Smooth muscle cell (in vitro differentiated cells): ENCODE measurements around the gene ARHGAP15. TPM values are rescaled to one million over a fixed set of nuclear protein-coding genes. Genes with fewer than 3 reads are reported as not detected.
"Not testable (repeated sequence)": the region's sequence is repeated elsewhere in the genome, so short reads cannot be mapped to it uniquely, and the experiment has no call there.

ENCODE experiments used
- DNase-seq: peaks from one replicate; lab custom pipeline; 2025; ENCODE audit not compliant: unreplicated experiment; lab: John Stamatoyannopoulos, UW
- H2AFZ ChIP-seq: fragments of 200-600 bp; sonication (generic); 2 replicates; pipeline ENCODE4 v1.6.0; 2016; ENCODE audit warnings: antibody characterized with exemption, low read depth, mild to moderate bottlenecking
- H3F3A ChIP-seq: fragments of 200-600 bp; sonication (generic); 2 replicates; pipeline ENCODE4 v1.6.0; 2017; ENCODE audit warnings: antibody characterized with exemption, low read depth
- H3K27ac ChIP-seq: fragments of 200-600 bp; sonication (generic); 2 replicates; pipeline ENCODE4 v1.5.1; 2016; ENCODE audit warnings: low read depth, mild to moderate bottlenecking
- H3K27me3 ChIP-seq: fragments of 200-600 bp; sonication (generic); 2 replicates; pipeline ENCODE4 v1.6.1; 2016; ENCODE audit warnings: low read depth, mild to moderate bottlenecking
- H3K36me3 ChIP-seq: fragments of 200-600 bp; sonication (generic); 2 replicates; pipeline ENCODE4 v1.5.1; 2016; ENCODE audit warnings: low read depth
- H3K4me1 ChIP-seq: fragments of 200-600 bp; sonication (generic); 2 replicates; pipeline ENCODE4 v1.5.1; 2016; ENCODE audit warnings: low read depth
- H3K4me2 ChIP-seq: fragments of 200-600 bp; sonication (generic); 2 replicates; pipeline ENCODE4 v1.6.0; 2016; ENCODE audit warnings: mild to moderate bottlenecking
- H3K4me3 ChIP-seq: fragments of 200-600 bp; sonication (generic); 2 replicates; pipeline ENCODE4 v1.5.1; 2016; ENCODE audit warnings: mild to moderate bottlenecking
- H3K79me2 ChIP-seq: fragments of 200-600 bp; sonication (generic); 2 replicates; pipeline ENCODE4 v1.6.0; 2016; ENCODE audit warnings: low read depth, mild to moderate bottlenecking
- H3K9ac ChIP-seq: fragments of 200-600 bp; sonication (generic); 2 replicates; pipeline ENCODE4 v1.6.0; 2016; ENCODE audit warnings: low read depth
- H3K9me3 ChIP-seq: fragments of 200-600 bp; sonication (generic); replicated peaks from 2 replicates; pipeline ENCODE4 v1.5.1; 2016; ENCODE audit warnings: low read depth
- H4K20me1 ChIP-seq: fragments of 200-600 bp; sonication (generic); 2 replicates; pipeline ENCODE4 v1.6.0; 2016; ENCODE audit warnings: low read depth
- CTCF ChIP-seq: fragments of 200-600 bp; sonication (generic); IDR thresholded peaks from 2 replicates; pipeline ENCODE4 v1.5.1; 2017; ENCODE audit warnings: borderline replicate concordance, mild to moderate bottlenecking, antibody characterized with exemption; ENCODE audit not compliant: insufficient read depth, poor library complexity, severe bottlenecking
- WGBS: methylation state at CpG from one replicate; pipeline ENCODE4 v1.1.7; 2016; ENCODE audit warnings: low lambda C conversion rate; 5-methylcytosine and 5-hydroxymethylcytosine counted together
- polyA plus RNA-seq: library from polyadenylated mRNA; unstranded; fragments of >200 nt; fragmentation: Nextera tagmentation; extraction: Ambion mirVana; gene quantifications from 2 replicates; pipeline ENCODE4 v1.2.1, GENCODE V29; 2016
- total RNA-seq: library from RNA; depleted of rRNA; stranded (reverse); fragments of >200 nt; gene quantifications from 2 replicates; pipeline ENCODE4 v1.2.3, GENCODE V29; 2014

The ARHGAP15 gene
- total and polyA plus RNA-seq, 2 experiments from 2014 or later, result not detected

- H4K20me1 ChIP-seq, result no peaks in the 10 kb centered on the region
- H3K79me2 ChIP-seq, result no peaks in the 10 kb centered on the region
- no peaks in the 10 kb centered on the region for H3K36me3 ChIP-seq
- H2AFZ ChIP-seq, result no peak overlapping the region
- 95% methylated on average over 1 of the region's 1 CpG for WGBS
- H3K4me1 ChIP-seq, result no peaks in the 10 kb centered on the region
- H3K27me3 ChIP-seq, result no peaks in the 10 kb centered on the region
- no peak overlapping the region for H3K9ac ChIP-seq
- no peak overlapping the region for H3K27ac ChIP-seq
- no peak for DNase-seq
- H3K4me3 ChIP-seq, result no peak overlapping the region
- TF ChIP-seq CTCF, result no peak
- H3K4me2 ChIP-seq, result no peak overlapping the region
- no peaks in the 10 kb centered on the region for H3F3A ChIP-seq
- no peaks in the 10 kb centered on the region for H3K9me3 ChIP-seq
These were observed 44.0 kb upstream of the ARHGAP15 start for GRCh38 chr2:143085125-143085784.

- Histone ChIP-seq H3K9me3 (no peaks in the 10 kb centered on the region), H2AFZ (no peak overlapping the region), H3K36me3 (no peaks in the 10 kb centered on the region), H3K9ac (no peak overlapping the region), H3K4me3 (no peak overlapping the region), H3K4me1 (no peaks in the 10 kb centered on the region), H3K27me3 (no peaks in the 10 kb centered on the region), H3F3A (no peaks in the 10 kb centered on the region), H3K27ac (no peak overlapping the region), H3K4me2 (no peak overlapping the region), H3K79me2 (no peaks in the 10 kb centered on the region), H4K20me1 (no peaks in the 10 kb centered on the region)
- 37% methylated on average over 1 of the region's 1 CpG for WGBS
- no peak for TF ChIP-seq CTCF
- no peak for DNase-seq
These were observed 42.2 kb upstream of the ARHGAP15 start for GRCh38 chr2:143087033-143087432.

- H3F3A ChIP-seq, result no peaks in the 10 kb centered on the region
- no peaks in the 10 kb centered on the region for H3K4me1 ChIP-seq
- 91% methylated on average over 4 of the region's 4 CpGs for WGBS
- H3K4me3 ChIP-seq, result no peak overlapping the region
- H3K27ac ChIP-seq, result no peak overlapping the region
- no peak overlapping the region for H2AFZ ChIP-seq
- no peak overlapping the region for H3K9ac ChIP-seq
- H3K9me3 ChIP-seq, result no peaks in the 10 kb centered on the region
- H3K36me3 ChIP-seq, result no peaks in the 10 kb centered on the region
- H3K27me3 ChIP-seq, result no peaks in the 10 kb centered on the region
- no peaks in the 10 kb centered on the region for H3K79me2 ChIP-seq
- no peak overlapping the region for H3K4me2 ChIP-seq
- no peak for DNase-seq
- no peaks in the 10 kb centered on the region for H4K20me1 ChIP-seq
- no peak for TF ChIP-seq CTCF
These were observed 40.8 kb upstream of the ARHGAP15 start for GRCh38 chr2:143088388-143088787.

- H3K27ac ChIP-seq, H3F3A ChIP-seq, H3K4me2 ChIP-seq, H3K4me1 ChIP-seq, H4K20me1 ChIP-seq, H3K9ac ChIP-seq, H3K9me3 ChIP-seq, DNase-seq, H3K27me3 ChIP-seq, H3K36me3 ChIP-seq, H3K4me3 ChIP-seq, H2AFZ ChIP-seq, H3K79me2 ChIP-seq: not testable (repeated sequence)
- 95% methylated on average over 10 of the region's 12 CpGs for WGBS
These were observed 39.7 kb upstream of the ARHGAP15 start for GRCh38 chr2:143089520-143089919.
